Measurements from ENCODE around the gene JAKMIP2.

The JAKMIP2 gene

GRCh38 chr5:147689426-147689825, 93.1 kb downstream of the JAKMIP2 start:
- Histone ChIP-seq H3K4me1 (ENCODE audit: control insufficient read depth, insufficient read depth, low read length) (no peaks in the 10 kb centered on the region), H3K4me3 (ENCODE audit: low read length) (no peak overlapping the region), H3K36me3 (ENCODE audit: insufficient read depth, low read length) (no peaks in the 10 kb centered on the region), H3K9ac (ENCODE audit: low read depth, low read length) (no peak overlapping the region), H3K27me3 (ENCODE audit: control insufficient read depth, insufficient read depth, low read length) (no peaks in the 10 kb centered on the region), H3K9me3 (replicated peaks; ENCODE audit: low read length) (no peaks in the 10 kb centered on the region), H3K4me2 (ENCODE audit: low read length) (no peak overlapping the region)

GRCh38 chr5:147688656-147689356, 93.7 kb downstream of the JAKMIP2 start:
- Histone ChIP-seq H3K27me3 (ENCODE audit: control insufficient read depth, insufficient read depth, low read length) (no peaks in the 10 kb centered on the region), H3K4me3 (ENCODE audit: low read length) (no peak overlapping the region), H3K4me1 (ENCODE audit: control insufficient read depth, insufficient read depth, low read length) (no peaks in the 10 kb centered on the region), H3K36me3 (ENCODE audit: insufficient read depth, low read length) (no peaks in the 10 kb centered on the region), H3K9me3 (replicated peaks; ENCODE audit: low read length) (no peaks in the 10 kb centered on the region), H3K9ac (ENCODE audit: low read depth, low read length) (no peak overlapping the region), H3K4me2 (ENCODE audit: low read length) (no peak overlapping the region)

- Histone ChIP-seq H3K4me2 (ENCODE audit: low read length) (no peak overlapping the region), H3K4me1 (ENCODE audit: control insufficient read depth, insufficient read depth, low read length) (no peaks in the 10 kb centered on the region), H3K4me3 (ENCODE audit: low read length) (no peak overlapping the region), H3K36me3 (ENCODE audit: insufficient read depth, low read length) (no peaks in the 10 kb centered on the region), H3K9ac (ENCODE audit: low read depth, low read length) (no peak overlapping the region), H3K27me3 (ENCODE audit: control insufficient read depth, insufficient read depth, low read length) (no peaks in the 10 kb centered on the region), H3K9me3 (replicated peaks; ENCODE audit: low read length) (no peaks in the 10 kb centered on the region)
These were observed 95.4 kb downstream of the JAKMIP2 start for GRCh38 chr5:147687118-147687517.

GRCh38 chr5:147686421-147686820, 96.1 kb downstream of the JAKMIP2 start:
- Histone ChIP-seq H3K9me3 (replicated peaks; ENCODE audit: low read length) (no peaks in the 10 kb centered on the region), H3K4me3 (ENCODE audit: low read length) (no peak overlapping the region), H3K27me3 (ENCODE audit: control insufficient read depth, insufficient read depth, low read length) (no peaks in the 10 kb centered on the region), H3K4me1 (ENCODE audit: control insufficient read depth, insufficient read depth, low read length) (no peaks in the 10 kb centered on the region), H3K9ac (ENCODE audit: low read depth, low read length) (no peak overlapping the region), H3K4me2 (ENCODE audit: low read length) (no peak overlapping the region), H3K36me3 (ENCODE audit: insufficient read depth, low read length) (no peaks in the 10 kb centered on the region)

- Histone ChIP-seq H3K4me3 (ENCODE audit: low read length) (no peak overlapping the region), H3K27me3 (ENCODE audit: control insufficient read depth, insufficient read depth, low read length) (no peaks in the 10 kb centered on the region), H3K9me3 (replicated peaks; ENCODE audit: low read length) (no peaks in the 10 kb centered on the region), H3K4me2 (ENCODE audit: low read length) (no peak overlapping the region), H3K36me3 (ENCODE audit: insufficient read depth, low read length) (no peaks in the 10 kb centered on the region), H3K9ac (ENCODE audit: low read depth, low read length) (no peak overlapping the region), H3K4me1 (ENCODE audit: control insufficient read depth, insufficient read depth, low read length) (no peaks in the 10 kb centered on the region)
These were observed 96.5 kb downstream of the JAKMIP2 start for GRCh38 chr5:147685993-147686392.

GRCh38 chr5:147675168-147675567, 107.4 kb downstream of the JAKMIP2 start:
- Histone ChIP-seq H3K4me2 (ENCODE audit: low read length) (no peak overlapping the region), H3K27me3 (ENCODE audit: control insufficient read depth, insufficient read depth, low read length) (no peaks in the 10 kb centered on the region), H3K4me1 (ENCODE audit: control insufficient read depth, insufficient read depth, low read length) (no peaks in the 10 kb centered on the region), H3K9ac (ENCODE audit: low read depth, low read length) (no peak overlapping the region), H3K4me3 (ENCODE audit: low read length) (no peak overlapping the region), H3K36me3 (ENCODE audit: insufficient read depth, low read length) (no peaks in the 10 kb centered on the region), H3K9me3 (replicated peaks; ENCODE audit: low read length) (no peaks in the 10 kb centered on the region)

- no peaks in the 10 kb centered on the region for H3K9me3 ChIP-seq (replicated peaks; ENCODE audit: low read length)
- no peak overlapping the region for H3K4me2 ChIP-seq (ENCODE audit: low read length)
- H3K9ac ChIP-seq (ENCODE audit: low read depth, low read length) = no peak overlapping the region
- H3K27me3 ChIP-seq (ENCODE audit: control insufficient read depth, insufficient read depth, low read length) = no peaks in the 10 kb centered on the region
- H3K4me1 ChIP-seq (ENCODE audit: control insufficient read depth, insufficient read depth, low read length) = no peaks in the 10 kb centered on the region
- no peaks in the 10 kb centered on the region for H3K36me3 ChIP-seq (ENCODE audit: insufficient read depth, low read length)
- H3K4me3 ChIP-seq (ENCODE audit: low read length) = no peak overlapping the region
These were observed 108.1 kb downstream of the JAKMIP2 start for GRCh38 chr5:147674411-147674810.

GRCh38 chr5:147673791-147674190, 108.7 kb downstream of the JAKMIP2 start:
- Histone ChIP-seq H3K4me2 (ENCODE audit: low read length) (no peak overlapping the region), H3K4me1 (ENCODE audit: control insufficient read depth, insufficient read depth, low read length) (no peaks in the 10 kb centered on the region), H3K27me3 (ENCODE audit: control insufficient read depth, insufficient read depth, low read length) (no peaks in the 10 kb centered on the region), H3K9ac (ENCODE audit: low read depth, low read length) (no peak overlapping the region), H3K36me3 (ENCODE audit: insufficient read depth, low read length) (no peaks in the 10 kb centered on the region), H3K4me3 (ENCODE audit: low read length) (no peak overlapping the region), H3K9me3 (replicated peaks; ENCODE audit: low read length) (no peaks in the 10 kb centered on the region)

GRCh38 chr5:147673266-147673665, 109.3 kb downstream of the JAKMIP2 start:
- Histone ChIP-seq H3K27me3 (ENCODE audit: control insufficient read depth, insufficient read depth, low read length) (no peaks in the 10 kb centered on the region), H3K9me3 (replicated peaks; ENCODE audit: low read length) (no peaks in the 10 kb centered on the region), H3K9ac (ENCODE audit: low read depth, low read length) (no peak overlapping the region), H3K4me1 (ENCODE audit: control insufficient read depth, insufficient read depth, low read length) (no peaks in the 10 kb centered on the region), H3K4me3 (ENCODE audit: low read length) (no peak overlapping the region), H3K4me2 (ENCODE audit: low read length) (no peak overlapping the region), H3K36me3 (ENCODE audit: insufficient read depth, low read length) (no peaks in the 10 kb centered on the region)

- Histone ChIP-seq H3K4me1 (ENCODE audit: control insufficient read depth, insufficient read depth, low read length) (no peaks in the 10 kb centered on the region), H3K9ac (ENCODE audit: low read depth, low read length) (no peak overlapping the region), H3K9me3 (replicated peaks; ENCODE audit: low read length) (no peaks in the 10 kb centered on the region), H3K27me3 (ENCODE audit: control insufficient read depth, insufficient read depth, low read length) (no peaks in the 10 kb centered on the region), H3K4me2 (ENCODE audit: low read length) (no peak overlapping the region), H3K36me3 (ENCODE audit: insufficient read depth, low read length) (no peaks in the 10 kb centered on the region), H3K4me3 (ENCODE audit: low read length) (no peak overlapping the region)
These were observed 111.2 kb downstream of the JAKMIP2 start for GRCh38 chr5:147671365-147671764.

- no peak overlapping the region for H3K4me2 ChIP-seq (ENCODE audit: low read length)
- H3K9ac ChIP-seq (ENCODE audit: low read depth, low read length) = no peak overlapping the region
- H3K4me1 ChIP-seq (ENCODE audit: control insufficient read depth, insufficient read depth, low read length) = no peaks in the 10 kb centered on the region
- no peaks in the 10 kb centered on the region for H3K27me3 ChIP-seq (ENCODE audit: control insufficient read depth, insufficient read depth, low read length)
- H3K9me3 ChIP-seq (replicated peaks; ENCODE audit: low read length) = no peaks in the 10 kb centered on the region
- no peaks in the 10 kb centered on the region for H3K36me3 ChIP-seq (ENCODE audit: insufficient read depth, low read length)
- H3K4me3 ChIP-seq (ENCODE audit: low read length) = no peak overlapping the region
These were observed 111.7 kb downstream of the JAKMIP2 start for GRCh38 chr5:147670815-147671214.

GRCh38 chr5:147669169-147669869, 113.2 kb downstream of the JAKMIP2 start:
- Histone ChIP-seq H3K9me3 (replicated peaks; ENCODE audit: low read length) (no peaks in the 10 kb centered on the region), H3K36me3 (ENCODE audit: insufficient read depth, low read length) (no peaks in the 10 kb centered on the region), H3K9ac (ENCODE audit: low read depth, low read length) (no peak overlapping the region), H3K27me3 (ENCODE audit: control insufficient read depth, insufficient read depth, low read length) (no peaks in the 10 kb centered on the region), H3K4me2 (ENCODE audit: low read length) (no peak overlapping the region), H3K4me3 (ENCODE audit: low read length) (no peak overlapping the region), H3K4me1 (ENCODE audit: control insufficient read depth, insufficient read depth, low read length) (no peaks in the 10 kb centered on the region)

Measured in skeletal muscle satellite cell (primary cell).